Thyroid gland (tissue), 4 donors: ENCODE results near the gene MINPP1. TPM values are rescaled to one million over a fixed set of nuclear protein-coding genes. Genes with fewer than 3 reads are reported as not detected.

Source experiments
- DNase-seq, 2 donors: peaks; one replicate each; pipeline ENCODE4 v3.0.0-alpha.2; 2019
- H3K27ac ChIP-seq, 3 donors: fragments of 200-600 bp; sonication (generic); 1 replicate in 2 of 3; 2 replicates in 1 of 3; pipeline ENCODE4 v1.5.1; 2016 to 2019; ENCODE audit warnings: mild to moderate bottlenecking in 1 of 3, moderate library complexity in 1 of 3
- H3K27me3 ChIP-seq: fragments of 200-600 bp; sonication (generic); one replicate; pipeline ENCODE4 v1.5.1; 2019
- H3K36me3 ChIP-seq, 2 donors: fragments of 200-600 bp; sonication (generic); one replicate each; pipeline ENCODE4 v1.5.1; 2016 to 2019
- H3K4me1 ChIP-seq, 2 donors: fragments of 200-600 bp; sonication (generic); one replicate each; pipeline ENCODE4 v1.5.1; 2017 to 2019
- H3K4me3 ChIP-seq, 3 donors: fragments of 200-600 bp; sonication (generic); replicated peaks in 1 of 3; 1 replicate in 2 of 3; 2 replicates in 1 of 3; pipeline ENCODE4 v1.5.1; 2016; ENCODE audit warnings: mild to moderate bottlenecking in 1 of 3
- H3K9me3 ChIP-seq: fragments of 200-600 bp; sonication (generic); one replicate; pipeline ENCODE4 v1.5.1; 2017
- POLR2A ChIP-seq, 2 donors: fragments of 450-650 bp; IDR thresholded peaks; one replicate each; pipeline ENCODE4 v1.6.1; 2017; ENCODE audit warnings: antibody characterized with exemption in 2 of 2, mild to moderate bottlenecking in 2 of 2, moderate library complexity in 1 of 2
- WGBS, 2 donors: methylation state at CpG; one replicate each; pipeline ENCODE4 v1.1.5; 2017; 5-methylcytosine and 5-hydroxymethylcytosine counted together
- intact Hi-C: fragments of 100-400 bp; cut with DNase I; formaldehyde crosslinking; loops from one replicate; pipeline ENCODE4 v1.15.1; 2023
- total RNA-seq, 4 donors: library from RNA; depleted of rRNA; stranded (reverse); fragments of >200 nt; gene quantifications; one replicate each; pipeline ENCODE4 v1.2.3, GENCODE V29; 2016
- TF ChIP-seq, protein P1 (sequence below), 6 experiments: fragments of 200-600 bp in 3 of 6; fragments of 450-650 bp in 3 of 6; sonication (generic) in 3 of 6; IDR thresholded peaks; one replicate each; pipeline ENCODE4 v1.5.1; 2016 to 2019; ENCODE audit warnings: antibody characterized with exemption in 6 of 6, mild to moderate bottlenecking in 2 of 6, inconsistent platforms in 1 of 6, moderate library complexity in 1 of 6

The MINPP1 gene
- total RNA-seq, 4 donors from 2014 or later: 20.0 to 24.2 (median 22.8) TPM

DNA sequence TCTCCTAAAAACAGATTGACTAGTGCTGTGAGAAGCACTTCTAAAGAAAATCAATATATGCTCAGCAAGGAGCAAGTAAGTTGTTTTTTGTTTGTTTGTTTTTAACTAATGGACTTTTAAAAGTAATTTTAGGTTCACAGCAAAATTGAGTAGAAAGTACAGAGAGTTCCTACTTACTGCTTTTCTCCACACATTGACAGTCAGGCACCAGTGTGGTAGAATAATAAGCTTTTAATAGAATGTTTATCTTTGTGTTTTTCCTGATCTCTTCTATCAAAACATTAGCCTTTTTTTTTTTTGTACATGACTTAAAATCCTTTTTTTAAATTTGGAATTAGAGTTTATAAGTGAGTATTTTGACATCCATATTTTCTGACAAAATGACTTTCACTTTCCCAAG, 28.0 kb downstream of the MINPP1 start:
- no peaks in the 10 kb centered on the region for H3K27me3 ChIP-seq
- H3K9me3 ChIP-seq: no peaks in the 10 kb centered on the region
- no peak for TF ChIP-seq POLR2A (IDR thresholded peaks at IDR 0.05)
- TF ChIP-seq, protein P1, sequence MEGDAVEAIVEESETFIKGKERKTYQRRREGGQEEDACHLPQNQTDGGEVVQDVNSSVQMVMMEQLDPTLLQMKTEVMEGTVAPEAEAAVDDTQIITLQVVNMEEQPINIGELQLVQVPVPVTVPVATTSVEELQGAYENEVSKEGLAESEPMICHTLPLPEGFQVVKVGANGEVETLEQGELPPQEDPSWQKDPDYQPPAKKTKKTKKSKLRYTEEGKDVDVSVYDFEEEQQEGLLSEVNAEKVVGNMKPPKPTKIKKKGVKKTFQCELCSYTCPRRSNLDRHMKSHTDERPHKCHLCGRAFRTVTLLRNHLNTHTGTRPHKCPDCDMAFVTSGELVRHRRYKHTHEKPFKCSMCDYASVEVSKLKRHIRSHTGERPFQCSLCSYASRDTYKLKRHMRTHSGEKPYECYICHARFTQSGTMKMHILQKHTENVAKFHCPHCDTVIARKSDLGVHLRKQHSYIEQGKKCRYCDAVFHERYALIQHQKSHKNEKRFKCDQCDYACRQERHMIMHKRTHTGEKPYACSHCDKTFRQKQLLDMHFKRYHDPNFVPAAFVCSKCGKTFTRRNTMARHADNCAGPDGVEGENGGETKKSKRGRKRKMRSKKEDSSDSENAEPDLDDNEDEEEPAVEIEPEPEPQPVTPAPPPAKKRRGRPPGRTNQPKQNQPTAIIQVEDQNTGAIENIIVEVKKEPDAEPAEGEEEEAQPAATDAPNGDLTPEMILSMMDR (IDR thresholded peaks at IDR 0.05): no peak
- no peak for DNase-seq
- peak overlapping the region in 2 of 3 donors; percentile 12 to 52 for H3K27ac ChIP-seq
- no peaks in the 10 kb centered on the region for H3K4me1 ChIP-seq
- intact Hi-C loops: loop anchor here (5.0 to 10.0 kb wide), 2 partner anchors 122 to 200 kb away; partner anchors contain the start of gene PAPSS2
- peaks cover 3 to 8% of the 10 kb centered on the region in 2 donors for H3K36me3 ChIP-seq
- H3K4me3 ChIP-seq: no peak overlapping the region

DNA sequence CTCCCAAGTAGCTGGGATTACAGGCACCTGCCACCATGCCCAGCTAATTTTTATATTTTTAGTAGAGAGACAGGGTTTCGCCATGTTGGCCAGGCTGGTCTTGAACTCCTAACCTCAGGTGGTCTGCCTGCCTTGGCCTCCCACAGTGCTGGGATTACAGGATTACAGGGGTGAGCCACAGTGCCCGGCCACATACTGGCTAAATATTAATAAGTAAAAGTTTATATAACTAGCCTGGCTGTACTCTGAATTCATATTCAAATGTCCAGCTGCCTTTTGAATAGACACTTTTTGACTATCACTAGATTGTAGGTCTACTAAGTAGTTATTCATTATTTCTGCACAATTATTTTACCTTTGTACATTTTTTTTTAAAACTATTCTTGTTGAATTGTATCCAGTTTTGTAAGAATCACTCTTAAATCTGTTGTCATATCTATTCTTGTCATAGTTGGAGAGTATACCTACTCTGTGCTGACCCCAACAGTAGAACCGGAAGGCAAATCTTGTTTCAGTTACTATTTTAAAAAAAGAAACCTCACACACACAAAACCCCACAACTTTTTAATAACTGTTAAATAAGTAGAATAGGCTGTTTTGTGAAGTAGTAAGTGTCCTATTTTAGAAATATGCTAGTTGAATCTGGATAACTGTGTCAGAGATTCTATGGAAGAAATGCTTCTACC, 29.6 kb downstream of the MINPP1 start:
- no peaks in the 10 kb centered on the region for H3K27me3 ChIP-seq
- TF ChIP-seq, protein P1 (IDR thresholded peaks at IDR 0.05): no peak
- TF ChIP-seq POLR2A (IDR thresholded peaks at IDR 0.05): no peak
- H3K9me3 ChIP-seq: no peaks in the 10 kb centered on the region
- no peaks in the 10 kb centered on the region for H3K4me1 ChIP-seq
- no peak overlapping the region for H3K27ac ChIP-seq
- H3K36me3 ChIP-seq: peaks cover 3 to 8% of the 10 kb centered on the region in 2 donors
- DNase-seq: no peak
- intact Hi-C loops: loop anchor here (5.0 to 10.0 kb wide), 2 partner anchors 120 to 198 kb away; partner anchors contain the start of gene PAPSS2
- no peak overlapping the region for H3K4me3 ChIP-seq
- WGBS, 2 donors: 93 to 96% methylated on average over 3 of the region's 3 CpGs

DNA sequence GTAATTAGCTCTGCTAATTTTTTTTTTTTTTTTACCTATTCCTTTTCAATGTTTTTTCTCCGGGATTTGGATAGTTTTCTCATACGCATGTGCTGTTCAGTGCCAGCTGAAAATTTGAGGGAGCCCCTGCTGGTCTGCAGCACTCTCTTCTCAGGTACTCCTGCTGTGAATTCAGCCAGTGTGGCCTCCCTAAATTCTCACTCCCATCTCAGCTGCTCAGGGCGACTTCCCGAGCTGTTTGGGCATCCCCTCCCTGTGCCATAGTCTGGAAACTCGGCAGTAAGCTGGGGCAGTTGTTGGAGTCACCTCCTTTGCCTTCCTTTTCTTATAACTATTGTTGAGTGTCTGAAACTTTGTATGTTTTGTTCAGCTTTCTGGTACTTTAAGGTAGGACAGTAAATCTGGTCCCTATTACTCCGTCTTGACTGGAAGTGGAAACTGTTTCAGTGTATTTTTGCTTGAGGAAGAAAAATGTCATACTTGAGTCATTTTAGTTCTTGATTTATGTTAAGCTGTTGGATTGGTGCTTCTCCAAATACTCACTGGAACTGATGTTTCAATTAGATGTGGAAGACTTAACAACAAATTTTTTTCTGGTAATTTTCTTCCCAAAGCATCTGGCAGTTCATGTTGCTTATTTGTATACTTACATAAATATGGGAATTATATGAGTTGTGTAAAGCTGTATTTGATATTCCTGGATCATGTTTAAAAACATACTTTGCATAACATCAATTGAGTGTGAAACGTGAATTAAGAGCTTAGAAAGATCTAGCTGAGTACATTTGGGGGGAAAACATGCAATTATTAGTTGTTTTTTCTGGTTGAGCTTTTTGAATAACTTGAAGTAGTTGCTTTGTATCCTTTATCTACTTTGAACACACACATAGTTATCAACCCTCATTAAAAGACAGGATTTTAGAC, 33.7 kb downstream of the MINPP1 start:
- Histone ChIP-seq H3K36me3 (peaks cover 0 to 4% of the 10 kb centered on the region in 2 donors), H3K27ac (no peak overlapping the region), H3K4me3 (no peak overlapping the region), H3K4me1 (peaks cover 0 to 9% of the 10 kb centered on the region in 2 donors), H3K9me3 (no peaks in the 10 kb centered on the region), H3K27me3 (no peaks in the 10 kb centered on the region)
- WGBS, 2 donors: 80 to 86% methylated on average over 7 of the region's 7 CpGs
- intact Hi-C loops: loop anchor here (10.0 kb wide), 1 partner anchor 116 kb away; the partner anchor contains the start of gene PAPSS2
- no peak for DNase-seq
- TF ChIP-seq, protein P1 (IDR thresholded peaks at IDR 0.05): no peak
- no peak for TF ChIP-seq POLR2A (IDR thresholded peaks at IDR 0.05)

DNA sequence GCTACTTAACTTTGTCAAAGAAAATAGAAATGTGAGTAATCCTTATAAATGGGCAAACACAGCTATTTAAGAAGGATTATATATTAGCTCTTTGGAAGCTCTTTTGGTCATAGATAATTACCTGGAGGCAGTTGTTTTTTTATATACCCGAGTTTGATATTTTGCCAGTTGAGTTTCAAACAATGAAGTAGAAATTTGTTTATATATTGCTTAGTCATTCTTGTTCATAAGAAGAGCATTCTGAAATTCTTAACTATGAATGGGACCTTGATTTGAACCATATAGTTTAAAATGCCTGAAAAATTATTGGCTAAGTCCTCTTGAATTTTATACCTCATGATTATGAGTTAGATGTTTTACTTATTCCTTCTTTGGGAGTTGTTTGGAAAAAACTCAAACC, 36.4 kb downstream of the MINPP1 start:
- TF ChIP-seq, protein P1 (IDR thresholded peaks at IDR 0.05): no peak
- no peak for TF ChIP-seq POLR2A (IDR thresholded peaks at IDR 0.05)
- Histone ChIP-seq H3K36me3 (peaks cover 0 to 4% of the 10 kb centered on the region in 2 donors), H3K9me3 (no peaks in the 10 kb centered on the region), H3K4me1 (peaks cover 7 to 9% of the 10 kb centered on the region in 2 donors), H3K27ac (no peak overlapping the region), H3K4me3 (no peak overlapping the region), H3K27me3 (no peaks in the 10 kb centered on the region)
- intact Hi-C loops: no loop called here
- WGBS, 2 donors: 50 to 57% methylated on average over 1 of the region's 1 CpG
- DNase-seq: no peak
